ENCODE data around the gene SUMF1.

SUMF1 gene

DNA sequence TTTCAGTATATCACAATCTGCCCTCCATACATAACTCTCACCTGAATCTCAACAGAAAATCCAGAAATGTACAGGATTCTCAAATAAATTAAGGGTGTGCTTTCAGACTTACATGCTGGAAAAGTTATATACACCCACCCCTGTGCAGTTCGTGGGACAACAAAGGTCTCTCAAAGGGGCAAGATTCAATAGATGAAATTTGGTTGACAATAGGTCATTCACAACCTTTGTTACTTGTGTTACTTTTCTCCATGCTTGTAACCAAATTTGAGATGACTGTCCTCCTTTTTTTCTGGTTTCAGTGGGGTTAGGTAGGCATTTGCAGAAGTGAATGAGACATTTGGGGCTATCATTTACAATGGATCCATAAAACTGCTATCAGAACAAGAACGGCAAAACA lies 91.2 kb downstream of the SUMF1 start:
- no peak for DNase-seq

DNA sequence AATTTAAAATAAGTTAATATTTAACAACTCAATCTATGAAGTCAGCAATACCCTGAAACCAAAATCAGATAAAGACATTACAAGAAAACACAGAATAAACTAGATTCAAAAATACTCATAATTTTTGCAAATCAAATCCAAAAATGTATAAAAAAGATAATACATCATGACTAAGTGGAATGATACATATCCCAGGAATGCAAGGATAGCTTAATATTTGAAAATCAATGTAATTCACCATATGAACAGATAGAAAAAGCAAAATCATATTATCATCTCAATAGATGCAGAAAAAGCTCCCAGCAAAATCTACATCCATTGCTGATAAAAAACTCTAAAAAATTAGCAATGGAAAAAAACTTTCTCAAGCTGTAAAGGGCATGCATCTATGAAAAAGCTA lies 93.4 kb downstream of the SUMF1 start:
- no peak for DNase-seq

DNA sequence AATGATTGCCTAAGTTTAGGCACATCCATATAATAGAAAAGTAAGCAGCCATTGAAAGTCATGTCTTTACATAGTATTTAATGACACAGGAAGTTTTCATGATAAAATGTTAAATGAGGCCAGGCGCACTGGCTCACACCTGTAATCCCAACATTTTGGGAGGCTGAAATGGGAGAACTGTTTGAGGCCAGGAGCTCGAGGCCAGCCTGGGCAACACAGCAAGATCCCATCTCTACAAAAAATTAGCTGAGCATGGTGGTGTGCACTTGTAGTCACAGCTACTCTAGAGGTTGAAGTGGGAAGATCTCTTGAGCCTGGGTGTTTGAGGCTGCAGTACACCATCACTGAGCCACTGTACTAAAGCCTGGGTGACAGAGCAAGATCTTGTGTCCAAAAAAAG lies 104.5 kb downstream of the SUMF1 start:
- no peak for DNase-seq

DNA sequence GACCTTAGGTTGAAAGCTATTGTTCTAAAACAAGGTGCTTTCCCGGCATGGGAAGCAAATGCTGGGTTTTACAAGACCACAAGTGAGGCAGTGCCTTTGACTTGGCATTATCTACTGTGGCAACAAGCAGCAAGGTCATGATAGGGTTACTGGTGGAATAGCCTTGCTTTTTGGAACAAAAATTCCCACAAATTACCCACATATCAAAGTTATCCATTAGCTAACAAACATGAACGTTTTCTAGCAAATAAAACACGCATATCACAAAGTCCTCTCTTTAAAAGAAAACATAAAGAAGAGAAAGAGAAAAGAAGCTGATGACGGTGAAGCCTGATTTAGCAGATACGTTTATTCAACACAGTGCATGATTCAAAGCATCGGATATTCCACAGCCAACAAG lies 106.3 kb downstream of the SUMF1 start:
- no peak for DNase-seq

DNA sequence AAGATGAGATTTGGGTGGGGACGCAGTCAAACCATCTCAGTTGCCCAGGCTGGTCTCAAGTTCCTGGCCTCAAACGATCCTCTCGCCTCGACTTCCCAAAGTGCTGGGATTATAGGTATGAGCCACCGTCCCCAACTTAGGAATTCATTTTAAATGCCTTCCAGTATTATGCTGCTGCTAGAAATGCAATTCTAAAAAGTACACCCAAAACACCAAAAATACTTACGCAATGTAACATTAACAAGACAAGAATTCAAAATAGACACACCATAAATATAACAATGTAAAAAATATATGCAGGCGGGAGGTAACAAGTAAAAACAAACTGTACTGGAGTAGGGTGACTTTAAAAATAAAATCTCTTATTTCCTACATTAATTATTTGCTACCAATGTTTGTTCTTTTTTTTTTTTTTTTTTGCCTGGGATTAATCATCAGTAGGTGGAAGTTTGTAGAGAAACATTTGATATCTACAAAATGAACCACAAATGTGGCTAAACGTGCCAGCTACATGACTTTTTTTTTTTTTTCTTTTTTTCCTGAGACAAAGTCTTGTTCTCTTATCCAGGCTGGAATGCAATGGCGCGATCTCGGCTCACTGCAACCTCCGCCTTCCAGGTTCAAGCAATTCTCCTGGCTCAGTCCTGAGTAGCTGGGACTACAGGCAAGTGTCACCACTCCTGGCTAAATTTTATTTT lies 107.1 kb downstream of the SUMF1 start:
- DNase-seq: no peak

DNA sequence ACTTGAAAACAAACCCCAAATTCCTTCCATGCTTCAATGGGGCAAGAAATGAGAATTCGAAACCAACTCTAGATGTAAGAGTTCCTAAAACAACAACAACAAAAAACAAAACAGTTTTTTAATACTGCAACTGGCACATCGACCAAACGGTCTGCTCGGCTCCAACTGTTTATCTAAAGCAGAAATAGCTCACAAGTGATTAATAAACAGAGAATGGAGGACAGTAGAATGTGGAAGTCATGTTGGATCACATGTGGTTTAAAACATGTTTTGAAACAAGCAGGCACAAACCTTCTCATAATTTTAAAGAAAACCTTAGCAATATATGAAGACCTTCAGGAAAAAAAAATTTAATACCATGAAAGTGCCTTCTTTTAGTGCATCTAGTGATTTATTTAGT lies 108.8 kb downstream of the SUMF1 start:
- no peak for DNase-seq

DNA sequence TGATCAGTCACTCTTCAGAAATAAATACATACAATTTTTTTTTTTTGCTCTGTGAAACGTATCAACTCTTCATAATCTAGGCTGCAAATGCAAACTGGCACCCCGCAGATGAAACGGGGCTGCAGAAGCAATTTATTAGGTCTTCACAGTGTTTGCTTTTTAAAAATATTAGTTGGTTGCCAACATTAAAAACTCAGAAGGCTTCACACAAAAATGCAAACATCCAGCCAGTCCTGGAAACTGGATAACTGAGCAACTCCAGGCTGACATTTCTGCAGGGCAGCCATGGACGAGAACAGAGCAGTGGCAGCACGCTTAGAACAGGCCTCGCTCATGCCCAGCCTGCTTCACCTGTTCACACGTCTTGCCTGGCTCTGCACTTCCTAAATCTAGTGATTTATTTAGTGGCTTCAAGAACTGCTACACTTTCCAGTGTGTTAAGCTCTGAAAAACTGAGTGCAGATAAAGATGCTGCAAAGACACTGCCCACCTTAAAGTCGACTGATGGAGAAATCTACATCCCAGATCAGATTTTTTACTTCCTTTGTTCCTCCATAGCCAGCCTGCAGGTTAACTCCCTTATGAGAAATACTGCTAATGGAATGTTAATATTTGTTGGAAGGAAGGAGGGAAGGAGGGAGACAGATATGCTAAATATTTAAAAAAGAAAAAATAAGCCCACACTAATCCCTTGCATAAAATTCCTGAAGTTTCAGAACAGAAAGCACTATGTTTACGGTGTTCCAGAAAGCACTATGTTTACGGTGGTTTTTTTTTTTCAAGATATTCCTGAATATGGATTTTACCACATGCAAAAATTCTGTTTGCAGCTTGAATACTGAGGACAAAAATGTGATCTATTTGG lies 110.3 kb downstream of the SUMF1 start:
- DNase-seq: no peak

DNA sequence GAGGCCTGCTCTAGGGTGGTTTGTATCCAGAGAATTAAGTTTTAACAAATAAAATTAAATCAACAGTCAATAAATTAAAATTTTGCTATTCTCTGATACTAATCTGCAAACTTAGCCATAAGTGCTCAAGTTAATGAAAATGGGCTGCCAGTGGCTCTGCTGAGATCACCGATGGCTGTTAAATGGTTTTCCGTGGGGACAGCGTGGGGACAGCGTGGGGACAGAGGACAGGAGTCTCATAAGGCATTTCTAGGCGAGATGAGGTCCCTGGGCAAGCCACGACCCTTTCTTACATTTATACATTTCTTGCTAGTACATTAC lies 110.9 kb downstream of the SUMF1 start:
- no peak for DNase-seq

DNA sequence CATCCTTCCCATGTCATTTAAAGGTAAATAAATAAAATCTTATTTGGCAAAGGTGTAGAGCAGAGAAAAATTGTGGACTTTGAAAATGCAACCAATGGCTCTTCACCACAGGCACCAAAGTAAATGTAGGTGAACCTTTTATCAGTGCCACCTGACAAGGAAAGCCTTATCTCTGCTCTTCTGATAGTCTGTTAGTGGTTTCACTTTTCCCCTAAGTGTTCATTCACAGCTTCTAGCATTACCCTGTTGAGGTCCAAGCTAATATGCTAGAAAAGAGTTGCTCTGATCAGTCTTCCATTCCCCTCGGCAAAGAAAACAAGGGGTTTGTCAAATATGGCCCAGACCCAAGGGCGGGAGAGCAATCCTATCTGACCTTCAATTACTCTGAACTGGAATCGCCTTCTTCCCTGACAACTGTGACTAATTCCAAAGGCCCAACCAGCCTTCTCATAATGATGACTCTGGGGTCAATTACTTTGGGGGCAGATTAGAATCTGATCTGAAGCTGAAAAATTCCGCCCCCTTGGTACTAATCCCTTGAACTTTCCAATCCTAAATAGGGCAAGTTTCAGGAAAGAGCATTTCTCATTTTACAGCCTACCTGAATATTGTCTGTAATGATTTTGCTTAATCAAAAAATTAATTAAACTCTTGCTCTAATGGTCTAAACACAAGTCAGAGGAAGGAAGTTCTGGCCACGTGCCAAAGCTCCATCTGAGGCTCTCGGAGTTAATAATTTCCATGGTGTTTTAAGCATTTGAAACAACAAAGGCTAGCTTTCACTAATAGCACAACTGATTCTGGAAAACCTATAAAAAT lies 111.5 kb downstream of the SUMF1 start:
- DNase-seq: no peak

DNA sequence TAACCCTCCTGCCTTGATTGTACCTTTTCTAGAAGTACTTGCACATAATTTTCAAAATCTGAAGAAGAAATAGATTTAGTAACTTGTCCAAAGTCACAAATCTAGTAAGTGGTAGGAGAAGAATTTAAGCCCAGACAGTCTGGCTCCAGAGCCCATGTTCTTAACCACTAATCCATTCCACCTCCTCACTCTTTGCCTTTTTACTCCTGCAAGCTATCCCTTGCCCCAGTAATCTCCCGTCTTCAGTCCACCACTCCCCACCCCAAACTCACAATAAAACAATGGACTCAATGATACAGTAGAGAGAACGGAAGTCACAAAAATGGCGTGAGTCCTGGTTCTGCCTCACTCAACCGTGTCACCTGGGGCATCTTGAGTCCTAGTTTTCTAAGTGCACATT lies 115.2 kb downstream of the SUMF1 start:
- DNase-seq: no peak

DNA sequence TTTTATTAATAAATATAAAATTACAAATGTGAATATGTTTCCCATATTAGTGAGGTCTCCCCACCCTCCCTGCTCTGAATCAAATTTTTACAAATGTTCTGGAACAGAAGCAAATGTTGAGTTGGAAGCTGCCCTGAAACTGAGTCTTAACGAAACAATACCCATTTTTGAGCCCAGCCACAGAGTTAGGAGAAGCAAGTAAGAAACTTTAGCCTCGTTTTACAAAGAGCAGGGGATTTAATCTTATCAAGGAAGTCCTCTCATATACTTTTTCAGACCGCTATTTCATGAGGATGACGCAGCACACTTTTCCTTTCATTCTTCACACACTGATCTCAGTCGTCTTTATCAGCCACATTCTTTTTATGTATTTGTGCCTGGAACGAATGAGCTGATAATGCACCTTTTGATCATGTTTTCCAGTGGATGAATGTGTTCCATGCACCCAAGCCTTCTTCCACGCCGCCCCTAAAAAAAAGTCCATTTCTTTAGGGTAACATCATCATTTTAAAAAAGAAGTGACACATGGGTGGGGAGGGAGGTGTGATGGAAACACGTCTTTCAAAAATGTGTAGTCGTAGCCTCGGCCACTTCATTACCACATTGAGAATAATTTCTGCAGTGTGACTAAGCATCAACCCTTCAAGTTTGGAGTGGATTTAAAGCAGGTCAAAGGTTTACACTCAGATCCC lies 115.8 kb downstream of the SUMF1 start:
- DNase-seq: no peak

DNA sequence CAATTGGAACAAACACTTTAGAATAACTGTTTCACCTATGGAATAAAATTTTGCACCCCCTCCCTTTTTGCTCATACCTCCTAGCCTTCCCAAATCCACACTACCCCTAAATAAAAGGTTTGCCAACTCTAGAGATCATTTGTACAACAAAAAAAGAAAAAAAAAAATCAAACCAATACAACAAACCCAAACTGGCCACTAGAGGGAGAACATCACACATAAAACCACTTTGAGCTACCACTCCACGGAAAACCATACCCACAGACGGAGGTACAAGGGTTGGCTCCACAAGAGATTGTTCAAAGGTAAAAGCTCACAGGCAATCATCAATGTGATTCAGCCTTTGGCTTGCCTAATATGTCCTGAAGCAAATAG lies 116.3 kb downstream of the SUMF1 start:
- DNase-seq: peak; percentile 50

DNA sequence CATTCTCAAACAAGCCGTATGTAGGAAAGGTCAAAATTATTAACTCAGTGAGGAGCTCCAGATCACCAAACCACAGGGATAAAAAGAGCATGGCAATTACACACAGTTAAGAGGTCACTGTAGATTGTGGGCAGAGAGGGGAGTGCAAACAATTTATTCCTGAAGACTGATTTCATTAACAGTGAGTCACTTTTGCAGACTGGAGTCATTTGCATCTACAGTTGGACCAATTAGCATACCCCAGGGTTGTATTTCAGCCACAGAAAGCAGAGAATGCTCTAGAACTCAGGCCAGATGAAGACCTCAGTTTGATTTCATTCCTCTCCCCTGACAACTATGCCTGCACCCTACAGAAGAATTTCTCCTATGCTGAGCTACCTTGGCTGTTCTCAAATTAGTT lies 123.8 kb downstream of the SUMF1 start:
- no peak for DNase-seq

DNA sequence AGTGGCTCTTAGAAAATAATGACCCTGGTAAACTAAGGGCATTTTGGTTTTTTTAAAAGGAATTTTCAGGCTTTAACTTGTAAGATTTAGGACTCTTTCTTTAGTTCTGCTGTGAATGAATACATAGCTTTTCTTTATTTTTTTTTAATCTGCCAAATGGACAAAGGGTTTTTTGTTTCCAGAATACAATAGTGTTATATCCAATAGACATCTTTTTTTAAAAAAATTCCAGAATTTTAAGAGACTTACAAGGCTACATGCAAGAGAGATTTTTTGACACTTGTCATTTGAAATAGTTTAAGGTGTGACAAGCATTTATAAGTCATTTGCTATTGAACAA lies 125.8 kb downstream of the SUMF1 start:
- no peak for DNase-seq

DNA sequence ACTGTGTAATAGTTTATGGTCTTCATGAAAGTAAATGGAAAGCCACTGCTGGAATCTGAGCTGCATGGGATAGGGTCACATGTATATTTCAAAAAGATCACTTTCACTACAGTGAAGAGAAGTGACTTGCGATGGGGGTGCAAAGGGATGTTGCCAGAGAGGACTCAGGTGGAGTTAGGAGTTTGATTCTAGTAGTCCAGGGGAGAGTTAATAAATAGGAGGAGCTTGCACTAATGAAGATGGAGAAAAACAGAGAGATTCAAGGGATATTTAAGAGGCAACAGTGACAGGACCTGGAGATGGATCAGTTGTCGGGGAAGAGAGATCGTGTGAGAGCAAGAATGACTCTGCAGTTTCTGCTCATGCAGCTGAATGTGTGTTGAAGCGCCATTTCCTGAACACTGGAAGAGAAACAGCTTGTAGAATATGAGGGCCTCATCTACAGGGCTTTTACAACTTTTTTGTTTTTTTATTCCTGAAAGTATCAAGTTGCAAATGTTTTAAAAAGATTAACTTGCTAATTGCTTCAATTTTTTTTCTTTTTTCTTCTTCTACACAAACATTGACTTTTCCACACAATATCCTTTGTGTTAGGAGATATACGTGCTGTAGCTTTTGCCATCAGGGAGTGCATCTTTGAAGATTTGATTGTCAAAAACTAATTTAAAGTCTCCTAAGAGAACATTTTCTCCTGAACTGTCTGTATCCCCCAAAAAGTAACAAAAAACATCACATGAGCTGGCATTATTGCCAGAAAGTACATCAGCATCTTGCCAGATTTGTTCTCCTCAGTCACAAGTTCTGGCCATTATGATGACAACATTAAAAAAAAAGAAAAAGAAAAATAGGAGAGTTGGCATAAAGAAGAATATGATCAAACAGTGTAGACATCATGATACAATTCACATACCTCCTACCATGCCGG lies 126.4 kb downstream of the SUMF1 start:
- no peak for DNase-seq

DNA sequence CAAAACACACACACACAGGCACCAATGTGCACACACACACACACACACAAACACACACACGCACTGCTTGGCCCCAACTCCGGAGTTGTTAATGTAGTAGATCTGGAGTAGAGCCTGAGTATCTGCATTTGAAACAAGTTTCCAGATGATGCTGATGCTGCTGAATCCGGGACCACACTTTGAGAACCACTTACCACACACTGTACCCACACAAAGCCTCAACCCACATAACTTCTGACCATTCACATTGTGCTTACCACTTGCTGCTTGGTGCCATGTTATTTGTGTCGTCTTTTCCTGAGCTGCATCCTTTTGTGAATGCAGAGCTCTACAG lies 127.0 kb downstream of the SUMF1 start:
- no peak for DNase-seq

DNA sequence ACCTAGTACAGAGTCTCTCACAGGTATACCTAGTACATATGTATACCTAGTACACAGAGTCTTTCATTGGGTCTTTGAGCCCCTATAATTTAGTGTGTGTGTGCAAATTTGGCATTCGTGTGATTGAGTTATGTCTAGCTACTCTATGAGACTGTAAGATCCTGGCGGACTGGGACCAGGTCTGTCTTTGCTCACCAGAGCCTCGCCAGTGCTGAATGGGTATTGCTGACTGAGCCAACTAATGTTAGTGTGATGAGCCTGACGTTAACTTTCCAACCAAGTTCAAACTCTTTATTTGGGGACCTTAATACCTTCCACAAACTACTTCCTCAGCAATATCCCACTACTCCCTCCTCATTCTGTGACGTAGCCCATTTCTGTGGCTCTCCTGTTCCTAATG lies 128.3 kb downstream of the SUMF1 start:
- no peak for DNase-seq

DNA sequence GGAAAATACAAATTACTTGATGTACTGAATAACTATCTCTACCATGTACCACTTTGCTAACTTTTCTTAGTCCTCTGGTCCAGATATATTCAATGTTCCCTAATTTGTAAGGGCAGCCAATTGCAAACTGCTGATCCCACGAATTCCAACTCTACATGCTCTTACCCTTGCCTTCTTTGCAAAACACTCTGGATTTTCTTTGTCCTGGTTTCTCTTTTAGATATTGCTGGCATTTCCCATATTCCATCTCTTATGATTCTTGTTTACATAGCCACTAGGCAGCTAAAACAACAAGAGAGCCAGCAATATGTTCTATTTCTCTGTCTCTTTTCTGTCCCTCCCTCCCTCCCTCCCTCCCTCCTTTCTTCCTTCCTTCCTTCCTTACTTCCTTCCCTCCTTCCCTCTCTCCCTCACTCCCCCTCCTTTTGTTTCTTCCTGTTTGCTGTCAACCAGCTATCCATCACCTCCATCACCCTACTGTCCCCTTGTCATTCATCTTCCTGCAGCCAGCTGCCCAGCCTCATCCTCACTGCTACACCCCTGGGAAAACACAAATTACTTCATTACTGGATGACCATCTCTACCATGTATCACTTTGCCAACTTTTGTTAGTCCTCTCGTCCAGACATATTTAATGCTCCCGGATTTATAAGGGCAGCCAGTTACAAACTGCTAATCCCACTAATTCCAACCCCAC lies 130.1 kb downstream of the SUMF1 start:
- DNase-seq: no peak

DNA sequence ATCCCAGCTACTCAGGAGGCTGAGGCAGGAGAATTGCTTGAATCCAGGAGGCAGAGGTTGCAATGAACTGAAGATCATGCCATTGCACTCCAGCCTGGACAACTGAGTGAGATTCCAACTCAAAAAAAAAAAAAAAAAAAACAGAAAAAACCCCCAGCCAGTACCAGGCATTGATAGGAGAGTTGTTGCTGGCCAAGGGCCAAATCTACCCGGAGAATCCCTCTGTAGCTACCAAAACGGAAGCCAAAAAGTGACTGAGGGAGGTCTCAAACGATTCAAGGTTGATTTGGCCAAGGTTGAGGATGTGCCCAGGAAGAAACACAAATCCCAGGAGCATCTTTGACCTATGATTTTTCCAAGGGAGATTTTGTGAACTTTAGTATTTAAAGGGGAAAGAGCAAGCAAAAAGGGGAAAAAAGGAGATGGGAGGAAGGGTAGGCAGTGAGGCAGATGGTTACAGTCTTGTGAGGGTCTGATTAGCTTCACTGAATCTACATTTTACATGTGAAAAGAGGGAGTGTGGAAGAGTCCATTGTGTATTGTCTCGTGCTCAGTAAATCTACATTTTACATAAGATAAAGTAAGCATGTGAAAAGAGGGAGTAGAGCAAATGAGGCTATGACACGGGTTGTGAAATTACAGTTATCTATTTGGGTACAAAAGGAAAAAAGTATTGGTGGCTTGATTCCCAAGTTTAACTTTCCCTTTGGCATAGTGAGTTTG lies 131.1 kb downstream of the SUMF1 start:
- DNase-seq: no peak

DNA sequence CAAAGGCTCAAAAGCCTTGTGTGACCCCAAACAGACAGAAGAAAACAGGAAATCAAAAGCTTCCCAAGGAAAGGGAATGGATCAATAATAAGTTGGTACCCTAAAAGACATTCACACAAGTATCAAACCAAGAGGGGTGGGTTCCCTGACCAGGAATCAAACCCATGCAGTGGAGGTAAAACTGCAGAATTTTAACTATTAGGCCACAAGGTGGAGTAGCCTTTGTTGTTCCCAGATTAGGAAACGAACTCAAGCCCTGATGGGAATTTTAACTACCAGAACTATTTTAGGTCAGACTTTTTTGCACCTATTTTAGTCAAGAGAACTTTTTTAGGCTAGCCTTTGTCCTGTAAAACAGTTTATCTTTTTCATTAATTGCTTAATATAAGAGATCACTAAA lies 132.5 kb downstream of the SUMF1 start:
- no peak for DNase-seq

DNA sequence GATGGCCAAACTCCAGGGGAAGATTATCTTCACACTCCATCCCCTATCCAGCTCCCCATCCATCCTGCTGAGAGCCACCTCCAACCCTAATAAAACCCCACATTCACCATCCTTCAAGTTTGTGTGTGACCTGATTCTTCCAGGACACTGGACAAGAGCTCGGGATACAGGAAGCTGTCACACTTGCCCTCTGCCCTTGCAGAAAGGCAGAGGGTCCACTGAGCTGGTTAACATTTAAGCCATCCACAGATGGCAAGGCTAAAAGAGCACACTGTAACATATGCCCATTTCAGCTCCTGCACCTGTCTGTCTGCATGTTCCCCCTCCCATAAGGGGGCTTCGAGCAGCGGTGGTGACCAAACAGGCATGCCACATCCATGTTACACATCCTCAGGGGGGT lies 134.1 kb downstream of the SUMF1 start:
- DNase-seq: no peak
